22Rv1 (cell line): Measurements from ENCODE around the gene RALY.

Experiments used
- H3K27ac ChIP-seq: fragments of 450-650 bp; 2 replicates; pipeline ENCODE4 v1.5.1; 2017
- CTCF ChIP-seq: fragments of 450-650 bp; IDR thresholded peaks from 2 replicates; pipeline ENCODE4 v1.5.1; 2017; ENCODE audit warnings: mild to moderate bottlenecking
- ZFX ChIP-seq: fragments of 450-650 bp; IDR thresholded peaks from 2 replicates; pipeline ENCODE4 v1.6.1; 2017; ENCODE audit warnings: antibody characterized with exemption, borderline replicate concordance

RALY gene

GRCh38 chr20:34075647-34076046 is 81.9 kb downstream of the RALY start:
- TF ChIP-seq CTCF = no peak
- TF ChIP-seq ZFX = no peak
- H3K27ac ChIP-seq = no peak overlapping the region

GRCh38 chr20:34076952-34077351 is 83.2 kb downstream of the RALY start:
- H3K27ac ChIP-seq = no peak overlapping the region
- TF ChIP-seq CTCF (no peak), ZFX (no peak)

GRCh38 chr20:34078540-34078939 is 84.8 kb downstream of the RALY start:
- no peak overlapping the region for H3K27ac ChIP-seq
- TF ChIP-seq ZFX (no peak), CTCF (no peak)

GRCh38 chr20:34079818-34080217 is 86.1 kb downstream of the RALY start:
- H3K27ac ChIP-seq = no peak overlapping the region
- TF ChIP-seq CTCF = no peak

- H3K27ac ChIP-seq = no peak overlapping the region
- TF ChIP-seq CTCF (no peak), ZFX (no peak)
These were observed 88.6 kb downstream of the RALY start for GRCh38 chr20:34082232-34082887.

GRCh38 chr20:34083137-34083536 is 89.4 kb downstream of the RALY start:
- no peak overlapping the region for H3K27ac ChIP-seq
- TF ChIP-seq CTCF = 0 out of 2 replicates have a peak, but pooled peaks have one; percentile 9
- TF ChIP-seq ZFX = no peak

- no peak for TF ChIP-seq CTCF
- TF ChIP-seq ZFX = no peak
- H3K27ac ChIP-seq = no peak overlapping the region
These were observed 90.1 kb downstream of the RALY start for GRCh38 chr20:34083781-34084180.
